Stomach smooth muscle (tissue), 2 donors: ENCODE results near the gene UQCRC1.
A peak's percentile ranks its signal among the peaks of the same experiment; 100 is the strongest.

Experiments
- H3K27ac ChIP-seq: one replicate; pipeline ENCODE4 v1.7.0; 2013; ENCODE audit warnings: mild to moderate bottlenecking, low read length, inconsistent platforms
- H3K27me3 ChIP-seq, 2 donors: one replicate each; pipeline ENCODE4 v1.7.0; 2013; ENCODE audit warnings: low read length in 2 of 2; ENCODE audit not compliant: insufficient read depth in 2 of 2, control insufficient read depth in 1 of 2
- H3K36me3 ChIP-seq, 2 donors: one replicate each; pipeline ENCODE4 v1.7.0; 2013; ENCODE audit warnings: low read length in 2 of 2; ENCODE audit not compliant: control insufficient read depth in 2 of 2, insufficient read depth in 2 of 2
- H3K4me1 ChIP-seq: one replicate; pipeline ENCODE4 v1.7.0; 2013; ENCODE audit warnings: low read length; ENCODE audit not compliant: control insufficient read depth, insufficient read depth
- H3K4me3 ChIP-seq, 2 donors: one replicate each; pipeline ENCODE4 v1.7.0; 2013; ENCODE audit warnings: low read length in 2 of 2
- H3K9ac ChIP-seq, 2 donors: one replicate each; pipeline ENCODE4 v1.7.0; 2013; ENCODE audit warnings: low read length in 2 of 2, mild to moderate bottlenecking in 1 of 2
- H3K9me3 ChIP-seq, 2 donors: one replicate each; pipeline ENCODE4 v1.7.0; 2013; ENCODE audit warnings: low read length in 2 of 2; ENCODE audit not compliant: control insufficient read depth in 2 of 2
- donor health status: healthy.
- donor health status: Pancreatic carcinoma.

Gene UQCRC1

GRCh38 chr3:48564022-48564421, 45.4 kb downstream of the UQCRC1 start:
- Histone ChIP-seq H3K9me3 (no peaks in the 10 kb centered on the region), H3K9ac (no peak overlapping the region), H3K4me3 (no peak overlapping the region), H3K27ac (no peak overlapping the region), H3K36me3 (no peaks in the 10 kb centered on the region), H3K4me1 (peaks cover 26% of the 10 kb centered on the region), H3K27me3 (no peaks in the 10 kb centered on the region)

DNA sequence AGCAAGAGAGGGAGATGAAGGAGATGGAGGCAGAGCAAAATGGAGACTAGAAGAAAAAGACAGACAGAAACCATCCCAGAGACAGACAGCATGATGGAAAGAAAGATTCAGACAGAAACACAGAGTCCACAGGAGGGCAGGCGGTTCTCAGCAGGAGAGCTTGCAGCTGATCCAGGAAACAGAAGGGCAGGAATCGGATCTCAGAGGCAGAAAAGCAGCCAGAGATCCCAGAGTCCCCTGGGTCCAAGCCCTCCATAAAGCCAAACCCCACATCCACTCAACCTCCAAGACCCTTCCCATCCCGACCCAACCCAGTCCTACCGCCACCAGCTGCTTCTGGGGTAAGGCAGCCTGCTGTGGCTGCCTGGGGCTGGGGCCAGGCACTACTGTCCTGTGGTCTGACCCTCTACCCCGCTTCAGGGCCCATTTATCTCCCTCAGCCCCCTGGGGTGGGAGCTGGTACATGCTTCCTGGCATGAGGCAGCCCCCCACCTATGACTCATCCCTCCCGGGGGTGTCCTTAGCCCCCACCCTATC, 46.0 kb downstream of the UQCRC1 start, which contains the start of gene UCN2:
Gene UCN2 (minus strand): TSS at position 400 of the 537 bp plus-strand sequence. CDS start 657 bp downstream, outside the sequence.
- Histone ChIP-seq H3K36me3 (no peaks in the 10 kb centered on the region), H3K27ac (no peak within 1 kb of the TSS), H3K9ac (no peak within 1 kb of the TSS), H3K4me1 (peaks cover 29% of the 10 kb centered on the region), H3K4me3 (no peak within 1 kb of the TSS), H3K27me3 (no peaks in the 10 kb centered on the region), H3K9me3 (no peaks in the 10 kb centered on the region)

DNA sequence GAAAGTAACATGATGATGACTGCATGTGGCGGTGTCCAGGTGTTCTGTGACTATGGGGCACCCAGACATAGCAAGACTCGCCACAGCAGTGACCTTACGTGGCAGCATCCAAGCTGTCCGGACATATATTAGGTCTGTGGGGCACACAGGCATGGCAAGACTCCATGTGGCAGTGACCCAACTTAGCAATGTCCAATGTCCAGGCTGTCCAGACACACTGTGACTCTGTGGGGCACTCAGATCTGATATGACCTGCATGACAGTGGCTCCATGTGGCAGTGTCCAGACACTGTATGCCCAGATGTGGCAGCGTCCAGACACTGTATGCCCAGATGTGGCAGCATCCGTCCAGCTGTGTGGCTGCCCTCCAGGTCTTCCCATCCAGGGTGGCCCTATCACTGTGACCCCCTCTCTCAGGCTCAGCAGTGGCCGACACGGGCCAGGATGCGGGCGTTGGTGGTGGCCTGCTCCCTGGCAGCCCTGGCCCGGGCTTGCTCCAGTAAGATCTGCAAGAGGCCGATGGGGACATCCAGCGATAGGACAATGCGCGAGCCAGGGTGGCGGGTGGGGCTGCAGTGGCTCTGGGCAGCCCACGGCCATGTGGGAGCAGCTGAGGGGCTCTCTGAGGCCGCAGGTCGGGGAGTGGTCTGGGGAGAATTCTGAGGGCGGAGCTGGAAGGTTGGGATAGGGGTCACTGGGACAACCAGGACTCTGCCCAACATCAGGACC, 46.9 kb downstream of the UQCRC1 start:
- peaks cover 38% of the 10 kb centered on the region for H3K4me1 ChIP-seq
- no peaks in the 10 kb centered on the region for H3K27me3 ChIP-seq
- H3K9ac ChIP-seq, result no peak overlapping the region
- H3K27ac ChIP-seq, result no peak overlapping the region
- no peak overlapping the region for H3K4me3 ChIP-seq
- no peaks in the 10 kb centered on the region for H3K9me3 ChIP-seq
- H3K36me3 ChIP-seq, result no peaks in the 10 kb centered on the region

DNA sequence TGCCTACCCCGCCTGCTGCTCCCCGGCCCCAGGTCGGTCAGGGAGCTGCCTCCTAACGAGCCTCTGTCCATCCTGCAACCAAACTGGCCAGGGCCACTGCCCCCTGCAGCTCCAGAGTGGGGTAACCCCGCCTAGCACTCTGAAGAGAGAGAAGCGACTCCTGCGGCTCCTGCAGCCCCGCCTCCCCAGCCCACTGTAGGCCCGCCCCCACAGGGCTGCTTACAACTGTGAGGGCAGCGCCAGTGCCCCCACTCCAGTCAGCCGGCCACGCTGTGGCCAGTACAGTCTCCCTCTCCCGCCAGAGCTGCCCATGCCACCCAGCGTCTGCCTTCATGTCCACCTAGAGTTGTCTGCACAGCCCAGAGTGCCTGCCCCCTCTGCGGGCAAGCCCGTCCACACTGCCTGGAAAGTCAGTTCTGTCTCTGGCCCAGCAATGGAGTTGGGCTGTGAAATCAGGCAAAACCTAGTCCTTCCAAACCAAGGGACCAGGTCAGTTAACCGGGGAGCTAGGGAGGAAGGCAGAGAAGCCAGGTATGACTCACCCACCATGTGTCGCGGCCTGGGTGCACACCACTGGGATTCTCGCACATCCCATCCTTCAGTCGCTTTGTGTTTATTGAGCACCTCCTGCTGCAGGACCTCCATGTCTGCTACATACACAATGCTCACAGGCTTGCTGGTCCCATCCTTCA, 48.3 kb downstream of the UQCRC1 start:
- Histone ChIP-seq H3K9ac (peak overlapping the region; percentile 39 to 60), H3K4me3 (peak overlapping the region; percentile 57 to 73), H3K9me3 (no peaks in the 10 kb centered on the region), H3K4me1 (peaks cover 49% of the 10 kb centered on the region), H3K36me3 (no peaks in the 10 kb centered on the region), H3K27ac (peak overlapping the region; percentile 62), H3K27me3 (no peaks in the 10 kb centered on the region)

GRCh38 chr3:48560648-48561018, 48.8 kb downstream of the UQCRC1 start:
- Histone ChIP-seq H3K36me3 (no peaks in the 10 kb centered on the region), H3K4me1 (peaks cover 54% of the 10 kb centered on the region), H3K27me3 (no peaks in the 10 kb centered on the region), H3K9me3 (no peaks in the 10 kb centered on the region), H3K27ac (peak overlapping the region; percentile 62), H3K4me3 (peak overlapping the region; percentile 57 to 73), H3K9ac (peak overlapping the region; percentile 39 to 58)

DNA sequence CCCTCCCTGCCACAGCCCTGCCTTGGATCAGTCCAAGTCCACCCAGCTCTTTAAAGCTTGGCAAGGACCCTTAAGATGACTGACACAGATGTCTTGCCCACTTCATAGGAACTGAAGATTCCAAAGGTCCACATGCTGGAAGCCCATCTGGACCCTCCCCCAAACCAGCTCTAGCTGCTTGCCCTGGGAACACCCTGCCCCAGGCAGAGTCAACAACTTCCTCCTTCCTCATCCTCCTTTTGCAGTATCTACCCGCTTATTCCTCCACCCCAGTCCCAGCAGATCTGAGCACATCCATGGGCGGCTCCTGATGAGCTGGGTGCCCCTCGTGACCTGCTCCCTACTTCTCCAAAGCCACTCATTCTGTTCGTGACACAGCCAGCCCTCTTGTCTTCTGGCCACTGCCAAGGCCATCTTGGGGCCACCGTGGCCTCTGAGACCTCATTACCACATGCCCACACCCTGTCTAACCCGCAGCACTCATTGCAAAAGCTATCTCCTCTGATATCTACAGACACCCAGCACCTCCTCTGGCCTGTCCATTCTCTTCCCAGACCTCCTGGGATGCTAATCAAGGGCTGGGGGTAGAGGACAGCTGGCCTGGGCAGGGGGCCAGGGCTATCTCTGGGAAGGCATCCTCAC, 50.8 kb downstream of the UQCRC1 start:
- Histone ChIP-seq H3K9ac (no peak overlapping the region), H3K4me1 (peaks cover 54% of the 10 kb centered on the region), H3K27ac (peak overlapping the region; percentile 62), H3K9me3 (no peaks in the 10 kb centered on the region), H3K27me3 (no peaks in the 10 kb centered on the region), H3K4me3 (no peak overlapping the region), H3K36me3 (no peaks in the 10 kb centered on the region)

GRCh38 chr3:48556796-48557626, 52.4 kb downstream of the UQCRC1 start, which contains the start of gene PFKFB4:
TSS of gene PFKFB4 (minus strand) at chr3:48556803. CDS start at chr3:48556777, 26 bp downstream.
- peak within 1 kb of the TSS; percentile 37 for H3K27ac ChIP-seq
- H3K4me1 ChIP-seq, result peaks cover 54% of the 10 kb centered on the region
- peak within 1 kb of the TSS; percentile 76 to 79 for H3K4me3 ChIP-seq
- peak within 1 kb of the TSS; percentile 38 to 47 for H3K9ac ChIP-seq
- no peaks in the 10 kb centered on the region for H3K9me3 ChIP-seq
- H3K27me3 ChIP-seq, result no peaks in the 10 kb centered on the region
- H3K36me3 ChIP-seq, result no peaks in the 10 kb centered on the region

DNA sequence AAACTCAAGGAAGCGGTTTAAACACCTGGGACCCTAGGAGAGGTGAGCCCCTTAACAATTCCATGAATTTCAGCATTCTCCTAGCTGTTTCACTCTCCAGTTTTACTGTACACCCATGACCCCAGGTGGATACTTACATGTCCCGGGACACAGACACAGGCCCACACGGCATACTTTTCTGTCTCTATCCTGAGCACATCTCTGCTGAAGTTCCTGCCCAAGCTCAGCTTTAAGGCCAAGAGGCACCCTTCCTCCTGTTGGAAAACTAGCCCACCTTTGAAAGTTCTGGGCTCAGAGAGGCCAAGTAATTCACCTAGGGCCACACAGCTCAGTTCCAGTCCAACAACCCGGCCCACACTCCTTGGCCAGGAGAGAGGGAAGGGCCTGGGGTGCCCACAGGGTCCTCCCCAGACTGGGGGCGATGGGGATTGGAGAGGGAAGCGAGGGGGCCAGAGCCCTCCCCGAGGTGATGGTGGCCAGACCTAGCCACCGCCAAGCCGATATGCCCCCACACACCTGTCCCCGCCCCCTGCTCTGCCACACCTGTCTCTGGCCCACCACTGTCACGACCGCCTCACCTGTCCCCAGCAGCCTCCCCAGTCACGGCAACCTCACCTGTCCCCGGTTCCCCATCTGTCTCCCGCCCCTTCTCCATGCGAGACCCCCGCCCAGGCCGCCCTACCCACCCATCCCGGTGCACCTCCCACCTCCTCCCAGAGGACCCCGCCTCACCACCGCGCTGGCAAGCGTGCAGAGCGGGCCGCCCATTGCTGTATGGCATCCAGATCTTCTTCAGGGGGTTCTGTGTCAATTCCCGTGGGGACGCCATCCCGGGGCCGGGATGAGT, 53.3 kb downstream of the UQCRC1 start:
- H3K27me3 ChIP-seq, result no peaks in the 10 kb centered on the region
- peaks cover 49% of the 10 kb centered on the region for H3K4me1 ChIP-seq
- peak overlapping the region; percentile 60 to 79 for H3K4me3 ChIP-seq
- H3K9ac ChIP-seq, result peak overlapping the region; percentile 38 to 42
- no peaks in the 10 kb centered on the region for H3K9me3 ChIP-seq
- no peak overlapping the region for H3K27ac ChIP-seq
- H3K36me3 ChIP-seq, result no peaks in the 10 kb centered on the region

- peaks cover 41% of the 10 kb centered on the region for H3K4me1 ChIP-seq
- no peak overlapping the region for H3K9ac ChIP-seq
- no peaks in the 10 kb centered on the region for H3K9me3 ChIP-seq
- no peaks in the 10 kb centered on the region for H3K27me3 ChIP-seq
- no peak overlapping the region for H3K27ac ChIP-seq
- H3K4me3 ChIP-seq, result no peak overlapping the region
- no peaks in the 10 kb centered on the region for H3K36me3 ChIP-seq
Measured at GRCh38 chr3:48555231-48555948, 54.1 kb downstream of the UQCRC1 start.
